Measurements from ENCODE around the gene ABCA4.

ABCA4 gene

DNA sequence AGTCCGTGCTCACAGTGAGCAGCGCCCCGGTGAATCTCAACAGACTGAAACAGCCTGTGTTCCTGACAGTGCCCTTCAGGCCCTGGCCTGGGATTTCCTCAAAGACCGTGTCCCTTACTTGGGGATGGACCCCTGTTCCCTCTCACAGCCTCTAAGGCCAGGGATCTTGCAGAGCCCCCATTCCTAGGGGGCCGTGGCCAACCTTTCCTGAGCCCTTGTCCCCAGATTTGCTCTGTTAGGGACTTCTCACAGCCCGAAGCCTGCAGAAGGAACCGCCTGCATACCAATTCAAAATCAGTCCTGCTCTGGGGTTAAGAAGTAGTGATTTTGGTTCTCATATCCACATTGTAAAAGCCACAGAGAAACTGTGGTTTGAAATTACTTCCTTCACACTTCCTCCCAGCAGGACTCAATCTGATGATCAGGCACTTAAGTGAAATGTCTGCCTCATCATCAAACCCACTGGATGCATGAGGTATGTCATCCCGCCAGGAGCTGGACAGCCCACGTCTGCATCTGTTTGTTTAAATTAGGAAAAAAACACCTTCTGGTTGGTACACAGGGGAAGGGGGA lies 14.9 kb downstream of the ABCA4 start:
- no peak for TF ChIP-seq TEAD4 (IDR thresholded peaks at IDR 0.05)
- TF ChIP-seq, protein P1, sequence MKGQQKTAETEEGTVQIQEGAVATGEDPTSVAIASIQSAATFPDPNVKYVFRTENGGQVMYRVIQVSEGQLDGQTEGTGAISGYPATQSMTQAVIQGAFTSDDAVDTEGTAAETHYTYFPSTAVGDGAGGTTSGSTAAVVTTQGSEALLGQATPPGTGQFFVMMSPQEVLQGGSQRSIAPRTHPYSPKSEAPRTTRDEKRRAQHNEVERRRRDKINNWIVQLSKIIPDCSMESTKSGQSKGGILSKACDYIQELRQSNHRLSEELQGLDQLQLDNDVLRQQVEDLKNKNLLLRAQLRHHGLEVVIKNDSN (IDR thresholded peaks at IDR 0.05), result no peak
- no peak for TF ChIP-seq ZBTB7A (IDR thresholded peaks at IDR 0.05; ENCODE audit: low read depth)
- no peak for TF ChIP-seq NFIC (IDR thresholded peaks at IDR 0.05)
- no peak for TF ChIP-seq RAD21 (IDR thresholded peaks at IDR 0.05; ENCODE audit: low read depth)
- TF ChIP-seq YY1 (IDR thresholded peaks at IDR 0.05; ENCODE audit: low read depth), result no peak
- no peak for TF ChIP-seq FOXM1 (IDR thresholded peaks at IDR 0.05; ENCODE audit: borderline replicate concordance, low read depth)
- no peak for TF ChIP-seq CEBPB (IDR thresholded peaks at IDR 0.05)
- no peak for TF ChIP-seq EGR1 (IDR thresholded peaks at IDR 0.05)
- TF ChIP-seq, protein P2, sequence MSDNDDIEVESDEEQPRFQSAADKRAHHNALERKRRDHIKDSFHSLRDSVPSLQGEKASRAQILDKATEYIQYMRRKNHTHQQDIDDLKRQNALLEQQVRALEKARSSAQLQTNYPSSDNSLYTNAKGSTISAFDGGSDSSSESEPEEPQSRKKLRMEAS (IDR thresholded peaks at IDR 0.05), result no peak
- TF ChIP-seq, protein P3, sequence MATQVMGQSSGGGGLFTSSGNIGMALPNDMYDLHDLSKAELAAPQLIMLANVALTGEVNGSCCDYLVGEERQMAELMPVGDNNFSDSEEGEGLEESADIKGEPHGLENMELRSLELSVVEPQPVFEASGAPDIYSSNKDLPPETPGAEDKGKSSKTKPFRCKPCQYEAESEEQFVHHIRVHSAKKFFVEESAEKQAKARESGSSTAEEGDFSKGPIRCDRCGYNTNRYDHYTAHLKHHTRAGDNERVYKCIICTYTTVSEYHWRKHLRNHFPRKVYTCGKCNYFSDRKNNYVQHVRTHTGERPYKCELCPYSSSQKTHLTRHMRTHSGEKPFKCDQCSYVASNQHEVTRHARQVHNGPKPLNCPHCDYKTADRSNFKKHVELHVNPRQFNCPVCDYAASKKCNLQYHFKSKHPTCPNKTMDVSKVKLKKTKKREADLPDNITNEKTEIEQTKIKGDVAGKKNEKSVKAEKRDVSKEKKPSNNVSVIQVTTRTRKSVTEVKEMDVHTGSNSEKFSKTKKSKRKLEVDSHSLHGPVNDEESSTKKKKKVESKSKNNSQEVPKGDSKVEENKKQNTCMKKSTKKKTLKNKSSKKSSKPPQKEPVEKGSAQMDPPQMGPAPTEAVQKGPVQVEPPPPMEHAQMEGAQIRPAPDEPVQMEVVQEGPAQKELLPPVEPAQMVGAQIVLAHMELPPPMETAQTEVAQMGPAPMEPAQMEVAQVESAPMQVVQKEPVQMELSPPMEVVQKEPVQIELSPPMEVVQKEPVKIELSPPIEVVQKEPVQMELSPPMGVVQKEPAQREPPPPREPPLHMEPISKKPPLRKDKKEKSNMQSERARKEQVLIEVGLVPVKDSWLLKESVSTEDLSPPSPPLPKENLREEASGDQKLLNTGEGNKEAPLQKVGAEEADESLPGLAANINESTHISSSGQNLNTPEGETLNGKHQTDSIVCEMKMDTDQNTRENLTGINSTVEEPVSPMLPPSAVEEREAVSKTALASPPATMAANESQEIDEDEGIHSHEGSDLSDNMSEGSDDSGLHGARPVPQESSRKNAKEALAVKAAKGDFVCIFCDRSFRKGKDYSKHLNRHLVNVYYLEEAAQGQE (IDR thresholded peaks at IDR 0.05; ENCODE audit: low read depth), result no peak

DNA sequence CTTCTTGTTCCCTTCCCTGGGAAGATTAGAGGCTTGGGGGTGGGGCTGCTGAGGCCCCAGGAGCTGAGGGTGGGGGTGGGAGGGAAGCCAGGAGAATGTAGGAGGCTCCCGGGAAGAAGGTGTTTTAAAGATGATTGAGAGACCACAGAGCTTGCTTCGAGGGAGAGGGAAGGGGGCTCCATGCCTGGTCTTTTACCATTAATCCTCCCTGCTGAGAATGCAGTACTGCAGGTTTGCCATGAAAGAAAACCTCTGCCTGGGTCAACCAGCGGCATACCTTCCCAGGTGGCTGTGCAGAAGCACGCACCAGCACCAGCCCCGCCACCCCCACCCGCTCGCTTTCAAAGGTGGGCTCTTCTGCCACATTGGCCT lies 15.4 kb downstream of the ABCA4 start:
- TF ChIP-seq, protein P2 (IDR thresholded peaks at IDR 0.05), result no peak
- TF ChIP-seq, protein P3 (IDR thresholded peaks at IDR 0.05; ENCODE audit: low read depth), result no peak
- TF ChIP-seq CEBPB (IDR thresholded peaks at IDR 0.05), result no peak
- TF ChIP-seq TEAD4 (IDR thresholded peaks at IDR 0.05), result no peak
- no peak for TF ChIP-seq FOXM1 (IDR thresholded peaks at IDR 0.05; ENCODE audit: borderline replicate concordance, low read depth)
- TF ChIP-seq EP300 (IDR thresholded peaks at IDR 0.05; ENCODE audit: borderline replicate concordance), result no peak
- TF ChIP-seq NFIC (IDR thresholded peaks at IDR 0.05), result no peak
- TF ChIP-seq ZBTB7A (IDR thresholded peaks at IDR 0.05; ENCODE audit: low read depth), result no peak
- no peak for TF ChIP-seq TAF1 (IDR thresholded peaks at IDR 0.05; ENCODE audit: low read depth)
- TF ChIP-seq CREB1 (IDR thresholded peaks at IDR 0.05; ENCODE audit: low read depth), result no peak
- TF ChIP-seq EGR1 (IDR thresholded peaks at IDR 0.05), result no peak
- no peak for TF ChIP-seq TCF12 (IDR thresholded peaks at IDR 0.05; ENCODE audit: low read depth)
- TF ChIP-seq RAD21 (IDR thresholded peaks at IDR 0.05; ENCODE audit: low read depth), result no peak
- TF ChIP-seq YY1 (IDR thresholded peaks at IDR 0.05; ENCODE audit: low read depth), result no peak

DNA sequence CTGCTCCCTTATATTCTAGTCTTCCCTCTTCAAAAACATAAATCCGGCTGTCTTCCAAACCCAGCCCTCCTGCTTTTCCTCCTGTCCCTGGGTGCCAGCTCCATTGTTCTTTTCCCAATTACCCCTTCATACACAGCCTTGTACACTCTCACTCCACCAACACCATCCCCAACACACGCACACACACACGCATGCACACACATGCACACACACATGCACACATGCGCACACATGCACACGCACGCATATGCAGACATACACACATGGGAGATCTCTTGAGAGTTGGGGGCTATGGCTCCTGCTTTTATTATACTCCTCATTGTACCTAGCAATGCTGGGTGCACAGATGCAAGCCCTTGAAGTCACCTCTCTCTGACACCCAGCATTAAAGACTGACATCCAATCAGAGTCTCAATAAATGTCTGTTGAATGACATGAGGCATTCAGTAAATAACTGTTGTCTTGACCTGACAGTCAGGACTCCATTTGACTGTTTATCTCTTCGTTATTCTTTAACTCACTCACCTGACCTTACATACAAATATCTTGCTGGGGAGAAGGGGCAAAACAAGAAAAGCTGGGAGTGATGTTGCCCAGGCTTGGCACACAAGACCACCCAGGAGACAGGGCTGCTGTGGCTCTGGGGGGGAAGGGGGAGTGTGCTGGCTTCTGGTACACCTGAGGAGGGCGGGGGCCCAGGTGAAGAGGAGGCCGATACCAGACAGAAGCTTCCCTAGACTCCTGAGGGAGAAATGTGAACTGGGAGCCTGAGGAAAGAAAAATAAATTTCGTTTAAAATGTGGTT lies 16.0 kb downstream of the ABCA4 start:
- TF ChIP-seq YY1 (IDR thresholded peaks at IDR 0.05; ENCODE audit: low read depth), result no peak

DNA sequence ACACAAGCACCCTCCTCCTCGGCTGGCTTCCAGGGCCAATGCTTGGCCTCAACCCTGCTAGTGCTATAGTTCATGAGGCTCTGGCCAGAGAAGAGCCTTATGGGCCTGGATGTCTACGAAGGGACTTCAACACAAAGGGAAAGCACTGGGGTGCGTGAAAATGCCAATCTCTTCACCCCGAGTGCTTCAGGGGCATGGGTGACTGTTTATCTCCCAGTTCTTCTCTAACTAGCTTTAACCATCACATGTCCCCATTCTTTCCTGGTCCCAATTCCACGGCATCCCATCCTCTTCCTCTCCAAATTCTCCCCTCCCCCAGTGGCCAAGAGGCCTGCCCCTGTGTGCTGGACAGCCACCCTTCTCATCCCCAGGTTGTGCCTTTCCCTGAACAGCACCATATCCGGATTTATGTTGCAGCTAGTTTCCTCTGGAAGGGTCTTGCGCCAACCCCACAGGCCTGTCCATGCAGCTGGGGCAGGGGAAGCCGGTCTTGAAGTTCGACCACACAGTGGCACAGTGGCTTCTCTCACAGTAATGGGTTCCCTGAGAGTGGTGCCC lies 16.7 kb downstream of the ABCA4 start:
- TF ChIP-seq, protein P1 (IDR thresholded peaks at IDR 0.05), result no peak
- TF ChIP-seq TAF1 (IDR thresholded peaks at IDR 0.05; ENCODE audit: low read depth) (no peak), RAD21 (IDR thresholded peaks at IDR 0.05; ENCODE audit: low read depth) (no peak), EP300 (IDR thresholded peaks at IDR 0.05; ENCODE audit: borderline replicate concordance) (no peak), CREB1 (IDR thresholded peaks at IDR 0.05; ENCODE audit: low read depth) (no peak)
- TF ChIP-seq, protein P2 (IDR thresholded peaks at IDR 0.05), result no peak
- TF ChIP-seq, protein P3 (IDR thresholded peaks at IDR 0.05; ENCODE audit: low read depth), result peak; percentile 32; the same call in 1 of the 2 replicates
